Nasal cavity respiratory epithelium epithelial cell of viscerocranial mucosa (primary cell): ENCODE data around the gene MTHFD1L. TPM values are rescaled to one million over a fixed set of nuclear protein-coding genes. Genes with fewer than 3 reads are reported as not detected.

Experiments
- total RNA-seq: library from RNA; depleted of rRNA; stranded (reverse); fragments of >200 nt; gene quantifications from 2 replicates; pipeline ENCODE4 v1.2.3, GENCODE V29; 2014

The MTHFD1L gene
- 64.0 and 73.8 TPM in 2 replicates for total RNA-seq

GRCh38 chr6:150865406-150866146 is at the start of gene MTHFD1L:
MTHFD1L (plus strand) TSS chr6:150865702; CDS start chr6:150865823, 121 bp downstream.

